H1 (cell line): ENCODE measurements around the gene U2AF1L4.

Experiments
- ASH2L ChIP-seq: fragments of 200-600, 300-600 bp; sonication (generic); IDR thresholded peaks from one replicate; pipeline ENCODE4 v1.7.1; 2017; ENCODE audit warnings: low read length
- ATF3 ChIP-seq: IDR thresholded peaks from 2 replicates; pipeline ENCODE4 v1.6.1; 2011; ENCODE audit warnings: low read depth, mild to moderate bottlenecking, low read length; ENCODE audit not compliant: insufficient read depth
- CTCF ChIP-seq, 3 experiments: IDR thresholded peaks; 1 replicate in 2 of 3; 2 replicates in 1 of 3; pipeline versions ENCODE4 v1.5.1 to v1.6.1; 2011; ENCODE audit warnings: low read length in 3 of 3, mild to moderate bottlenecking in 3 of 3, inconsistent platforms in 2 of 3, low read depth in 1 of 3, moderate library complexity in 1 of 3; ENCODE audit not compliant: insufficient read depth in 1 of 3; ENCODE audit errors: control extremely low read depth in 1 of 3
- EGR1 ChIP-seq: IDR thresholded peaks from 2 replicates; pipeline ENCODE4 v1.6.1; 2011; ENCODE audit warnings: low read depth, low read length, borderline replicate concordance
- EZH2 ChIP-seq: fragments of 200-600 bp; sonication (generic); IDR thresholded peaks from 2 replicates; pipeline ENCODE4 v1.7.1; 2012; ENCODE audit warnings: low read depth, mild to moderate bottlenecking, moderate library complexity, low read length, inconsistent platforms; ENCODE audit not compliant: severe bottlenecking
- FOSL1 ChIP-seq: IDR thresholded peaks from 2 replicates; pipeline ENCODE4 v1.6.1; 2011; ENCODE audit warnings: mild to moderate bottlenecking, low read depth, low read length, moderate library complexity; ENCODE audit not compliant: insufficient read depth
- JUND ChIP-seq: IDR thresholded peaks from 2 replicates; pipeline ENCODE4 v1.6.1; 2011; ENCODE audit warnings: mild to moderate bottlenecking, improper control_type of control experiment, low read length
- KDM1A ChIP-seq: fragments of 200-600, 300-600 bp; sonication (generic); IDR thresholded peaks from 2 replicates; pipeline ENCODE4 v1.7.1; 2016; ENCODE audit warnings: mild to moderate bottlenecking, low read length, borderline replicate concordance
- MAX ChIP-seq: IDR thresholded peaks from 2 replicates; pipeline ENCODE4 v1.6.1; 2012; ENCODE audit warnings: inconsistent platforms
- PHF8 ChIP-seq: fragments of 200-600 bp; sonication (generic); conservative IDR thresholded peaks from 2 replicates; pipeline ENCODE4 v1.7.1; 2012; ENCODE audit warnings: low read depth, mild to moderate bottlenecking, inconsistent platforms, low read length, moderate library complexity
- POLR2A ChIP-seq, 2 experiments: IDR thresholded peaks; 1 replicate in 1 of 2; 2 replicates in 1 of 2; pipeline ENCODE4 v1.6.1; 2011; ENCODE audit warnings: low read depth in 2 of 2, low read length in 2 of 2, mild to moderate bottlenecking in 2 of 2; ENCODE audit errors: control extremely low read depth in 1 of 2
- RAD21 ChIP-seq, 2 experiments: IDR thresholded peaks in 1 of 2; conservative IDR thresholded peaks in 1 of 2; 2 replicates each; pipeline ENCODE4 v1.6.1; 2011; ENCODE audit warnings: low read depth in 2 of 2, low read length in 2 of 2, improper control_type of control experiment in 1 of 2, inconsistent platforms in 1 of 2, mild to moderate bottlenecking in 1 of 2, moderate library complexity in 1 of 2
- RXRA ChIP-seq: IDR thresholded peaks from 2 replicates; pipeline ENCODE4 v1.6.1; 2011; ENCODE audit warnings: low read depth, mild to moderate bottlenecking, low read length, moderate library complexity; ENCODE audit not compliant: insufficient read depth
- SRF ChIP-seq: IDR thresholded peaks from 2 replicates; pipeline ENCODE4 v1.6.1; 2011; ENCODE audit warnings: mild to moderate bottlenecking, low read depth, low read length, moderate library complexity

- no peak for TF ChIP-seq POLR2A (IDR thresholded peaks at IDR 0.05; ENCODE audit: control extremely low read depth in 1 of 2, low read depth in 2 of 2, low read length in 2 of 2)
- peak; percentile 52 for TF ChIP-seq ASH2L
- no peak for TF ChIP-seq EGR1
- TF ChIP-seq CTCF (IDR thresholded peaks at IDR 0.05; ENCODE audit: control extremely low read depth in 1 of 3, insufficient read depth in 1 of 3, low read depth in 1 of 3, low read length in 3 of 3): no peak
- TF ChIP-seq ATF3: no peak
- peak; percentile 37; the same call in 1 of the 2 replicates for TF ChIP-seq PHF8
- TF ChIP-seq RXRA: no peak
- TF ChIP-seq EZH2: no peak
- TF ChIP-seq MAX: no peak
- TF ChIP-seq FOSL1: no peak
- TF ChIP-seq KDM1A: no peak
- TF ChIP-seq SRF: no peak
- TF ChIP-seq JUND: no peak
- no peak for TF ChIP-seq RAD21 (IDR thresholded peaks at IDR 0.05 in 1 of 2, conservative IDR thresholded peaks at IDR 0.05 in 1 of 2; ENCODE audit: low read depth in 2 of 2, low read length in 2 of 2)
Measured at GRCh38 chr19:35748106-35749020, 3.1 kb upstream of the U2AF1L4 start, which contains the start of gene LIN37.
